Hepatocyte (in vitro differentiated cells): ENCODE measurements around the gene ATP6V1E1. TPM values are rescaled to one million over a fixed set of nuclear protein-coding genes. Genes with fewer than 3 reads are reported as not detected.

ENCODE experiments used
- DNase-seq: peaks from one replicate; pipeline ENCODE4 v3.0.0-alpha.2; 2016; ENCODE audit warnings: low spot score
- H2AFZ ChIP-seq: fragments of 200-600 bp; sonication (generic); 2 replicates; pipeline ENCODE4 v1.6.0; 2016; ENCODE audit warnings: antibody characterized with exemption, mild to moderate bottlenecking
- H3K27ac ChIP-seq: fragments of 200-600 bp; sonication (generic); 2 replicates; pipeline ENCODE4 v1.5.1; 2016; ENCODE audit warnings: mild to moderate bottlenecking
- H3K27me3 ChIP-seq: fragments of 200-600 bp; sonication (generic); 2 replicates; pipeline ENCODE4 v1.6.1; 2016
- H3K36me3 ChIP-seq: fragments of 200-600 bp; sonication (generic); replicated peaks from 2 replicates; pipeline ENCODE4 v1.5.1; 2016; ENCODE audit warnings: low read depth; ENCODE audit not compliant: insufficient read depth
- H3K4me1 ChIP-seq: fragments of 200-600 bp; sonication (generic); 2 replicates; pipeline ENCODE4 v1.5.1; 2016; ENCODE audit warnings: mild to moderate bottlenecking, moderate library complexity; ENCODE audit not compliant: insufficient read depth
- H3K4me2 ChIP-seq: fragments of 200-600 bp; sonication (generic); 2 replicates; pipeline ENCODE4 v1.6.0; 2016
- H3K4me3 ChIP-seq: fragments of 200-600 bp; sonication (generic); 2 replicates; pipeline ENCODE4 v1.5.1; 2016; ENCODE audit warnings: mild to moderate bottlenecking
- H3K79me2 ChIP-seq: fragments of 200-600 bp; sonication (generic); 2 replicates; pipeline ENCODE4 v1.6.0; 2017; ENCODE audit warnings: mild to moderate bottlenecking
- H3K9me2 ChIP-seq: fragments of 200-600 bp; sonication (generic); replicated peaks from 2 replicates; pipeline ENCODE4 v1.6.0; 2017; ENCODE audit warnings: mild to moderate bottlenecking; ENCODE audit not compliant: insufficient read depth
- H3K9me3 ChIP-seq: fragments of 200-600 bp; sonication (generic); 2 replicates; pipeline ENCODE4 v1.5.1; 2016; ENCODE audit warnings: low read depth, mild to moderate bottlenecking
- H4K20me1 ChIP-seq: fragments of 200-600 bp; sonication (generic); 2 replicates; pipeline ENCODE4 v1.6.0; 2016; ENCODE audit warnings: mild to moderate bottlenecking; ENCODE audit not compliant: insufficient read depth, poor library complexity, severe bottlenecking
- EZH2 ChIP-seq: fragments of 200-600 bp; sonication (generic); IDR thresholded peaks from 2 replicates; pipeline ENCODE4 v1.6.1; 2016; ENCODE audit warnings: antibody characterized with exemption, mild to moderate bottlenecking, borderline replicate concordance
- EZH2phosphoT487 ChIP-seq: fragments of 200-600 bp; sonication (generic); IDR thresholded peaks from one replicate; pipeline ENCODE4 v1.6.1; 2018; ENCODE audit warnings: antibody characterized with exemption, mild to moderate bottlenecking, low read depth, moderate library complexity; ENCODE audit not compliant: unreplicated experiment, severe bottlenecking
- WGBS: methylation state at CpG from one replicate; pipeline ENCODE4 v1.1.6; 2016; ENCODE audit warnings: low lambda C conversion rate; ENCODE audit errors: missing lambda C conversion rate; 5-methylcytosine and 5-hydroxymethylcytosine counted together
- polyA plus RNA-seq: library from polyadenylated mRNA; unstranded; fragments of >200 nt; fragmentation: Nextera tagmentation; extraction: Ambion mirVana; gene quantifications from 2 replicates; pipeline ENCODE4 v1.2.1, GENCODE V29; 2016
- total RNA-seq: library from RNA; depleted of rRNA; stranded (reverse); fragments of >200 nt; gene quantifications from 2 replicates; pipeline ENCODE4 v1.2.3, GENCODE V29; 2014
- TF ChIP-seq, protein P1 (sequence below): fragments of 200-600 bp; sonication (generic); IDR thresholded peaks from 2 replicates; pipeline ENCODE4 v1.5.1; 2016; ENCODE audit warnings: antibody characterized with exemption, mild to moderate bottlenecking; ENCODE audit not compliant: poor library complexity

The ATP6V1E1 gene
- total and polyA plus RNA-seq, 2 experiments from 2014 or later: 122 to 145 TPM

DNA sequence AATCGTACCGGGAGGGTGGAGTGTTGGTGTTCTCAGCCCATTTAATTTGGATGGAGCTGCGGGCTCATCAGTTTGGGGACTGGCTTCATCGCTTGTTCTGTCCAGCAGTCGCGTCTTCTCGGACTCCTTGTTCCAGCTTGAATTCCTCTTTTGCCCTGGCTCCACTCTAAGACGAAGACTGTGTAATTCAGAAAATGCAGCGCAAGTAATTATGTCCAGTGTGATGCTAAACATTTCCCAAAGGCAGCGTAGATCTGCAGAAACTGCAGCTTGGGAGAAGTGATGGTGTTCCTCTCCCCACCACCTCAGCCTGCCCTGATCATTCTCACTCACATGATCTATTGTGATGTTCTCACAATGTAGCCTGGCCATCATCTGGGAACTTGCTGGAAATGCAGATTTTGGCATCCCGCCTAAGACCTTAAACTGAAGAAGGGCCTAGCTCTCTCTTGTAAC lies 64.6 kb downstream of the ATP6V1E1 start:
- Histone ChIP-seq H3K27me3 (no peaks in the 10 kb centered on the region), H3K27ac (no peak overlapping the region), H4K20me1 (no peaks in the 10 kb centered on the region), H2AFZ (no peak overlapping the region), H3K79me2 (no peaks in the 10 kb centered on the region), H3K36me3 (no peaks in the 10 kb centered on the region), H3K4me1 (peaks cover 7% of the 10 kb centered on the region), H3K9me3 (no peaks in the 10 kb centered on the region), H3K4me2 (no peak overlapping the region), H3K9me2 (no peaks in the 10 kb centered on the region), H3K4me3 (no peak overlapping the region)
- no peak for DNase-seq
- WGBS: 95% methylated on average over 11 of the region's 11 CpGs
- TF ChIP-seq EZH2 (no peak), EZH2phosphoT487 (no peak)
- TF ChIP-seq, protein P1, sequence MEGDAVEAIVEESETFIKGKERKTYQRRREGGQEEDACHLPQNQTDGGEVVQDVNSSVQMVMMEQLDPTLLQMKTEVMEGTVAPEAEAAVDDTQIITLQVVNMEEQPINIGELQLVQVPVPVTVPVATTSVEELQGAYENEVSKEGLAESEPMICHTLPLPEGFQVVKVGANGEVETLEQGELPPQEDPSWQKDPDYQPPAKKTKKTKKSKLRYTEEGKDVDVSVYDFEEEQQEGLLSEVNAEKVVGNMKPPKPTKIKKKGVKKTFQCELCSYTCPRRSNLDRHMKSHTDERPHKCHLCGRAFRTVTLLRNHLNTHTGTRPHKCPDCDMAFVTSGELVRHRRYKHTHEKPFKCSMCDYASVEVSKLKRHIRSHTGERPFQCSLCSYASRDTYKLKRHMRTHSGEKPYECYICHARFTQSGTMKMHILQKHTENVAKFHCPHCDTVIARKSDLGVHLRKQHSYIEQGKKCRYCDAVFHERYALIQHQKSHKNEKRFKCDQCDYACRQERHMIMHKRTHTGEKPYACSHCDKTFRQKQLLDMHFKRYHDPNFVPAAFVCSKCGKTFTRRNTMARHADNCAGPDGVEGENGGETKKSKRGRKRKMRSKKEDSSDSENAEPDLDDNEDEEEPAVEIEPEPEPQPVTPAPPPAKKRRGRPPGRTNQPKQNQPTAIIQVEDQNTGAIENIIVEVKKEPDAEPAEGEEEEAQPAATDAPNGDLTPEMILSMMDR: no peak

DNA sequence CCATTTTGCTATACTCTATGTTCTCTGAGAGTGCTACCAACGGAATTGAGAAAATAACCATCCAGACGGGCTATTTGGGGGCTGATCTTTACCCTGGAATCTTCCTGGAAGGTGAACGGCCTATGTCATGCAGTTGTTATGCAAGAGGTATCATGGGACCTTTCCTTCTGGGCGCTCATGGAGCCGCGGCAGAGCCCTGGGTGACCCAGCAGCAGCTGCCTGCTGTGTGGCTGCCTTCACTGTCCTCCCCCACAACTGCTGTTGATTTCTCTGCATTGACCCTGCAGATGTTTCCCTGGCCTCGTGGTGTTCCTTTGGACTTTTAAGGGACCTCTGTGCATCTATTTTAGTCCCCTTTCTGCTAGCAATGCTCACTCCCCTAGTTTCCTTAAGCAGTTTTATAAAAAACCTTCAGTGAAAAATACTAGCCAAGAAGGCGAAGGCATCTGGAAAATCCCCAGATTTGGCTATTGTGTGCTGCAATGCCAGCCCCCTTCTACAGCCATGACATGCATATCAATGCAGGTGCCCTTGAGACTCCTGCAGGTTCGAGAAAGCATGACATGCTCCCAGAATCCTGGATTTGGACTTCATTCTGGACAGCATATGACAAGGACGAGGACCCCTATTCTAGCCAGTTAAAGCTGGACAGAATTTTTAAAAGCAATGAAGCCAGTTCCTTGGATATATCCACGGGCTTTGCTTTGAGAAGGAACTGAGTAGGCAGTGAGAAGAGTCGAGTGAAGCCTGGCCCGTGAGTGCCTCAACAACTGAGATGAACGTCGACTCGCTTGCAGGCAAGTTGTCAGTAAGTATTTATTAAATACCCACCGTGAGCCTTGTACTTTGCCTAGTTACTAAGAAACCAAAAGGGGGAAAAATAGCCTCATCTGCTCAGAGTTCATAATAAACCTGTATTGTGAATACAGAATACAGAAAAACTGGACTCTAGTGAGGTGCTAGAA lies 65.4 kb downstream of the ATP6V1E1 start, which contains the start of gene SLC25A18:
TSS of gene SLC25A18 (plus strand) at position 593 of the 965 bp plus-strand sequence. CDS start 16,447 bp downstream, outside the sequence.
- Histone ChIP-seq H3K4me1 (peaks cover 7% of the 10 kb centered on the region), H3K79me2 (no peaks in the 10 kb centered on the region), H3K27ac (peak within 1 kb of the TSS; percentile 63), H3K9me2 (no peaks in the 10 kb centered on the region), H3K4me2 (peak within 1 kb of the TSS; percentile 15), H4K20me1 (no peaks in the 10 kb centered on the region), H3K9me3 (no peaks in the 10 kb centered on the region), H3K4me3 (no peak within 1 kb of the TSS), H3K36me3 (no peaks in the 10 kb centered on the region), H2AFZ (no peak within 1 kb of the TSS), H3K27me3 (no peaks in the 10 kb centered on the region)
- WGBS: 75% methylated on average over 17 of the region's 17 CpGs
- no peak for TF ChIP-seq EZH2phosphoT487
- DNase-seq: peak; percentile 63

DNA sequence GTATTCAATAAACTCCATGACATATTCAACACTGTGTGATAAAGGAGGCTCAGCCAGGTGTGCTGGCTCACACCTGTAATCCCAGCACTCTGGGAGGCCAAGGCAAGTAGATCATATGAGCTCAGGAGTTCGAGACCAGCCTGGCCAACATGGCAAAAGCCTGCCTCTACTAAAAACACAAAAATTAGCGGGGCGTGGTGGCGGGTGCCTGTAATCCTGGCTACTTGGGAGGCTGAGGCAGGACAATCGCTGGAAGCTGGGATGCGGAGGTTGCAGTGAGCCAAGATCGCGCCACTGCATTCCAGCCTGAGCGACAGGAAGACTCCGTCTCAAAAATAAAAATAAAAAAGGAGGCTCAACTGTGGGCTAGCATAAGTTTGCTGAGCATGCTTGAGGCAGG lies 69.4 kb downstream of the ATP6V1E1 start:
- no peaks in the 10 kb centered on the region for H3K79me2 ChIP-seq
- no peak overlapping the region for H3K4me2 ChIP-seq
- DNase-seq: no peak
- H4K20me1 ChIP-seq: no peaks in the 10 kb centered on the region
- TF ChIP-seq EZH2: no peak
- TF ChIP-seq, protein P1: no peak
- TF ChIP-seq EZH2phosphoT487: no peak
- H3K4me3 ChIP-seq: no peak overlapping the region
- H3K9me3 ChIP-seq: no peaks in the 10 kb centered on the region
- no peaks in the 10 kb centered on the region for H3K9me2 ChIP-seq
- no peaks in the 10 kb centered on the region for H3K27me3 ChIP-seq
- no peaks in the 10 kb centered on the region for H3K36me3 ChIP-seq
- peaks cover 7% of the 10 kb centered on the region for H3K4me1 ChIP-seq
- 94% methylated on average over 10 of the region's 10 CpGs for WGBS
- no peak overlapping the region for H2AFZ ChIP-seq
- H3K27ac ChIP-seq: no peak overlapping the region

DNA sequence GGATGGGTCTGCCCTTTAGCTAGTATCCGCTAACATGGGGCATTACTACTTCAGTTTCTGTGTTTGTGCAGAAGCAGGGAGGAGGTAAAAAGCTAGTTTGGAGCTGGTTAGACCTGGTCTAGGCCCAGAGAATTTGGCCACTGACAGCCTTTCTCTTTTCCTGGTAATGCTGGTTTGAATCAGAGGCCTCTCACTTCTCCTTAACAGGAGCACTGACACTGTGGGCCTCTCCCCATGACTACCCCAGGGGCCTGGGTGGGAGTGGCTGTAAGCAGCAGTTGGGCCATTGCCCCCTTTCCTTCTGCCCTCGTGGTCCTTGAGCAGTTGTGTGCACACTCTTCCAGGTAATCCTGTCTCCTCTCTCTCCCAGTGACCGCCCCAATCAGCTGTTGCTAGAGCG lies 73.7 kb downstream of the ATP6V1E1 start:
- Histone ChIP-seq H2AFZ (no peak overlapping the region), H3K4me2 (no peak overlapping the region), H4K20me1 (no peaks in the 10 kb centered on the region), H3K9me2 (no peaks in the 10 kb centered on the region), H3K36me3 (no peaks in the 10 kb centered on the region), H3K9me3 (no peaks in the 10 kb centered on the region), H3K27me3 (no peaks in the 10 kb centered on the region), H3K79me2 (no peaks in the 10 kb centered on the region), H3K4me1 (no peaks in the 10 kb centered on the region), H3K27ac (no peak overlapping the region), H3K4me3 (no peak overlapping the region)
- DNase-seq: no peak
- TF ChIP-seq EZH2phosphoT487 (no peak), EZH2 (no peak)
- TF ChIP-seq, protein P1: no peak
- WGBS: 96% methylated on average over 4 of the region's 4 CpGs
